HL-60 (cell line): ENCODE measurements around the gene ODC1.
"Not testable (repeated sequence)": the region's sequence is repeated elsewhere in the genome, so short reads cannot be mapped to it uniquely, and the experiment has no call there.

ENCODE experiments used
- CTCF ChIP-seq: IDR thresholded peaks from one replicate; pipeline ENCODE4 v1.5.1; 2011; ENCODE audit warnings: low read length, control low read depth, inconsistent platforms; ENCODE audit not compliant: insufficient read depth
- POLR2AphosphoS5 ChIP-seq: IDR thresholded peaks from 2 replicates; pipeline ENCODE4 v1.6.1; 2012; ENCODE audit warnings: low read depth

GRCh38 chr2:10488142-10488541 is 40.0 kb upstream of the ODC1 start:
- not testable (repeated sequence) for TF ChIP-seq CTCF, POLR2AphosphoS5
